ENCODE data around the gene ABHD10. TPM values are rescaled to one million over a fixed set of nuclear protein-coding genes. Genes with fewer than 3 reads are reported as not detected.

Gene ABHD10
- total RNA-seq, 2 donors from 2014 or later = 15.6 to 17.1 TPM

GRCh38 chr3:112020674-112021085 lies 41.9 kb downstream of the ABHD10 start:
- ATAC-seq (no peak), DNase-seq (no peak)
- intact Hi-C loops (cut with DNase I) = no loop called here
- no peak for TF ChIP-seq POLR2A (IDR thresholded peaks at IDR 0.05)
- TF ChIP-seq CTCF (IDR thresholded peaks at IDR 0.05) = no peak
- 84 to 87% methylated on average over 1 of the region's 1 CpG for WGBS, 2 donors
- Histone ChIP-seq H3K27ac (no peak overlapping the region), H3K9me3 (no peaks in the 10 kb centered on the region), H3K36me3 (replicated peaks in 1 of 2; ENCODE audit: insufficient read depth in 1 of 2, low read depth in 2 of 2) (no peaks in the 10 kb centered on the region), H3K4me1 (no peaks in the 10 kb centered on the region), H3K4me3 (no peak overlapping the region), H3K27me3 (no peaks in the 10 kb centered on the region)

GRCh38 chr3:112027142-112027541 lies 48.3 kb downstream of the ABHD10 start:
- 87 to 94% methylated on average over 4 of the region's 4 CpGs for WGBS, 2 donors
- H3K4me3 ChIP-seq = no peak overlapping the region
- no peaks in the 10 kb centered on the region for H3K9me3 ChIP-seq
- H3K27ac ChIP-seq = no peak overlapping the region
- H3K36me3 ChIP-seq (replicated peaks in 1 of 2; ENCODE audit: insufficient read depth in 1 of 2, low read depth in 2 of 2) = no peaks in the 10 kb centered on the region
- DNase-seq (no peak), ATAC-seq (no peak)
- no peak for TF ChIP-seq POLR2A (IDR thresholded peaks at IDR 0.05)
- TF ChIP-seq CTCF (IDR thresholded peaks at IDR 0.05) = no peak
- no peaks in the 10 kb centered on the region for H3K4me1 ChIP-seq
- intact Hi-C loops (cut with DNase I) = no loop called here
- H3K27me3 ChIP-seq = no peaks in the 10 kb centered on the region

- Histone ChIP-seq H3K27ac (no peak overlapping the region), H3K9me3 (no peaks in the 10 kb centered on the region), H3K4me3 (no peak overlapping the region), H3K36me3 (replicated peaks in 1 of 2; ENCODE audit: insufficient read depth in 1 of 2, low read depth in 2 of 2) (no peaks in the 10 kb centered on the region), H3K4me1 (no peaks in the 10 kb centered on the region), H3K27me3 (no peaks in the 10 kb centered on the region)
- ATAC-seq (no peak), DNase-seq (no peak)
- intact Hi-C loops (cut with DNase I) = no loop called here
- no peak for TF ChIP-seq CTCF (IDR thresholded peaks at IDR 0.05)
- no peak for TF ChIP-seq POLR2A (IDR thresholded peaks at IDR 0.05)
- 55 to 65% methylated on average over 4 of the region's 4 CpGs for WGBS, 2 donors
Observed at GRCh38 chr3:112027826-112028225, 49.0 kb downstream of the ABHD10 start.

- no peak overlapping the region for H3K4me3 ChIP-seq
- no peaks in the 10 kb centered on the region for H3K36me3 ChIP-seq (replicated peaks in 1 of 2; ENCODE audit: insufficient read depth in 1 of 2, low read depth in 2 of 2)
- WGBS, 2 donors = 87 to 90% methylated on average over 5 of the region's 5 CpGs
- TF ChIP-seq POLR2A (IDR thresholded peaks at IDR 0.05) (no peak), CTCF (IDR thresholded peaks at IDR 0.05) (no peak)
- no peak overlapping the region for H3K27ac ChIP-seq
- ATAC-seq (no peak), DNase-seq (no peak)
- no peaks in the 10 kb centered on the region for H3K4me1 ChIP-seq
- H3K9me3 ChIP-seq = no peaks in the 10 kb centered on the region
- no peaks in the 10 kb centered on the region for H3K27me3 ChIP-seq
- intact Hi-C loops (cut with DNase I) = no loop called here
Observed at GRCh38 chr3:112030901-112031300, 52.1 kb downstream of the ABHD10 start.

- intact Hi-C loops (cut with DNase I) = no loop called here
- ATAC-seq (no peak), DNase-seq (no peak)
- H3K27me3 ChIP-seq = no peaks in the 10 kb centered on the region
- no peak overlapping the region for H3K4me3 ChIP-seq
- TF ChIP-seq POLR2A (IDR thresholded peaks at IDR 0.05) (no peak), CTCF (IDR thresholded peaks at IDR 0.05) (no peak)
- H3K36me3 ChIP-seq (replicated peaks in 1 of 2; ENCODE audit: insufficient read depth in 1 of 2, low read depth in 2 of 2) = no peaks in the 10 kb centered on the region
- H3K27ac ChIP-seq = no peak overlapping the region
- 32 to 33% methylated on average over 5 of the region's 5 CpGs for WGBS, 2 donors
- no peaks in the 10 kb centered on the region for H3K4me1 ChIP-seq
- H3K9me3 ChIP-seq = no peaks in the 10 kb centered on the region
Observed at GRCh38 chr3:112032098-112032731, 53.4 kb downstream of the ABHD10 start.
